K562 (cell line): ENCODE data around the gene MPDZ.

ENCODE experiments used
- CHAMP1 ChIP-seq: fragments of 450-650 bp; IDR thresholded peaks from 2 replicates; pipeline ENCODE4 v1.6.1; 2016; ENCODE audit warnings: mild to moderate bottlenecking
- EGR1 ChIP-seq: fragments of 450-650 bp; conservative IDR thresholded peaks from 2 replicates; pipeline ENCODE4 v1.6.1; 2017; ENCODE audit warnings: mild to moderate bottlenecking
- EZH2 ChIP-seq: IDR thresholded peaks from 2 replicates; pipeline ENCODE4 v1.6.1; 2012; ENCODE audit warnings: low read depth, mild to moderate bottlenecking, inconsistent platforms, low read length, borderline replicate concordance
- NONO ChIP-seq, 2 experiments: fragments of 200-400 bp in 1 of 2; fragments of 450-650 bp in 1 of 2; formaldehyde crosslinking in 1 of 2; IDR thresholded peaks; 2 replicates each; pipeline ENCODE4 v1.6.1; 2017; ENCODE audit warnings: low read depth in 2 of 2, mild to moderate bottlenecking in 2 of 2, moderate library complexity in 2 of 2, low read length in 1 of 2
- POLR2A ChIP-seq: fragments of 450-650 bp; conservative IDR thresholded peaks from 2 replicates; pipeline ENCODE4 v1.6.1; 2016
- RBM22 ChIP-seq: fragments of 200-400 bp; formaldehyde crosslinking; IDR thresholded peaks from 2 replicates; pipeline ENCODE4 v1.6.1; 2018; ENCODE audit warnings: low read length, low read depth; ENCODE audit not compliant: poor library complexity, severe bottlenecking
- REST ChIP-seq, 2 experiments: fragments of 450-650 bp; formaldehyde crosslinking in 1 of 2; IDR thresholded peaks; 2 replicates each; pipeline versions ENCODE4 v1.4.0 to v1.6.1; 2014 to 2020; ENCODE audit warnings: mild to moderate bottlenecking in 2 of 2, borderline replicate concordance in 1 of 2, low read depth in 1 of 2

- TF ChIP-seq EZH2 (no peak), EGR1 (no peak), CHAMP1 (no peak), REST (IDR thresholded peaks at IDR 0.05; ENCODE audit: borderline replicate concordance) (no peak), REST (CRISPR knock-in tag; IDR thresholded peaks at IDR 0.05; ENCODE audit: low read depth) (no peak), POLR2A (no peak), NONO (IDR thresholded peaks at IDR 0.05; ENCODE audit: low read depth in 2 of 2, low read length in 1 of 2) (no peak), RBM22 (no peak)
Measured at GRCh38 chr9:13190040-13190439, 89.5 kb downstream of the MPDZ start.
